RKO (cell line): ENCODE data around the gene LAMA4.
A peak's percentile ranks its signal among the peaks of the same experiment; 100 is the strongest.
"Not testable (repeated sequence)": the region's sequence is repeated elsewhere in the genome, so short reads cannot be mapped to it uniquely, and the experiment has no call there.

Source experiments
- DNase-seq: peaks from one replicate; pipeline ENCODE4 v3.0.0-alpha.2; 2016; ENCODE audit warnings: low spot score

Gene LAMA4

GRCh38 chr6:112153926-112154607 is 100.3 kb downstream of the LAMA4 start:
- DNase-seq = peak; percentile 87

- DNase-seq = no peak
Measured at GRCh38 chr6:112150363-112150762, 104.0 kb downstream of the LAMA4 start.

- DNase-seq = no peak
Measured at GRCh38 chr6:112149719-112150263, 104.6 kb downstream of the LAMA4 start.

DNA sequence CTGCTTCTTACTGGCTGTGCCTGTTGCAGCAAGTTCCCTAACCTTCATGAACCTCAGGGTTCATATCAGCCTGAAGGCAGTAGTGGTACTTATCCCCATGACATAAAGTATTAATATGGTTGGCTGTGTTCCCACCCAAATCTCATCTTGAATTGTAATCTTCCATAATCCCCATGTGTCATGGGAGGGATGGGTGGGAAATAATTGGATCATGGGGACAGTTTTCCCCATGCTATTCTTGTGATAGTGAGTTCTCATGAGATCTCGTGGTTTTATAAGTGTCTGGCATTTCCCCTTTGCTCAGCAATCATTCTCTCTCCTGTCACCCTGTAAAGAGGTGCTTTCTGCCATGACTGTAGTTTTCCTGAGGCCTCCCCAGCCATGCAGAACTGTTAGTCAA is 105.1 kb downstream of the LAMA4 start:
- no peak for DNase-seq

GRCh38 chr6:112148103-112148502 is 106.3 kb downstream of the LAMA4 start:
- DNase-seq = no peak

DNA sequence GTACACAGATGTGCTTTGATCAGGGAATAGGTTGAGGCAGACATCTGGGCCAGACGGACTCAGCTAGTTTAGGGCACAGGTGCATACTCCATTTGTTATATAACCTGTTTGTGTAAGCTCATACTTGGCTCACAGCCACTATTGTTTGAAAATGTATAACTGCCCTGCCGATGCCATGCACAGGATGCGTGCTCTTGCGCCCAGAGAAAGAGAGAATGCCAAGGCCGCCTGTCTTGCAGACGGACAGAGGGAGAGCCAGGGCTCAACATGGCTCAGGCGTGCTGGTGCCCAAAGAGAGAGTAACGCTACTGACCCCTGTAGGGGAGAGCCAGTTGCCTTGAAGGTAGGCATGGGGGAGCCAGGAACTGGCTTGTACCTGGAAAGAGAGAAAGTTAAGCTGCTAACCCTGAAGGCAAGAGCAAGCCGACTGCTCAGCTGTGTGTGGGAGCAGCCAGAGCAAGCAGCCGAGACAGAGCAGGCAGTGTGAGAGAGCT is 109.2 kb downstream of the LAMA4 start:
- DNase-seq = no peak

DNA sequence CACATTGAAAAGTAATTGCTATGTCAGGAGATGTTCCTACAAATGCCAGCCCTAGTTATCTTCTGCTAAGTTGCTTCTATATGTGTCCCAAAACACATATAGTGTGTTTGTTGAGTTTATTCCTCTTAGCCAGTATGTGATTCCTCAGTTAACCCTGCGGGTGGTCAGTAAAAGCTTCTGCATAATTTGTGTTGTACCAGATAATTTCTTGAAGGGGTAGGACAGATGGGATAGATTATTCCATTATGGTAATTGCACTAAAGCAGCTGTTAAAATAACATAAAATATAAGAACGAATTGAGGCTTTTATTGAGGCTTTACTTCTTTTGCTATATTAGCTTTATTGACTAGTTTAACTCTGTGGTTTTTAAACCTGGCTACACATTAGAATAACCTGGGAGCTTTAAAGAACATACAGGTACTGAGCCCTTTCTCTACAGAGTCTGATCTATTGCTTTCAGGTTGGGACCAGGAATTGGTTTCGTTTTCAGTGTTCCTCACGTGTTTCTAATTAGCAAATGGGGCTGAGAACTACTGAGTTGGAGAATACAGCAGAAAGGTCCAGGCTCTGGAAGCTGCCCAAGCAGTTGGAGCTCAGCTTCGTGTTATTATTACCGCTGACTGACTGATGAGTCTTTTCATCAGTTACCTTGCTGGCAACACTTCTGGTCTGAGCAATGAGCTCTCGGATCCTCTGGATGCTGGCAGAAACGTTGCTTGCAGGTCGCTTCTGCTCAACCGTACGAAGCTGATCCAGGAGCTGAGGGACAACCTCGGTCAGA is 110.0 kb downstream of the LAMA4 start:
- DNase-seq = no peak

DNA sequence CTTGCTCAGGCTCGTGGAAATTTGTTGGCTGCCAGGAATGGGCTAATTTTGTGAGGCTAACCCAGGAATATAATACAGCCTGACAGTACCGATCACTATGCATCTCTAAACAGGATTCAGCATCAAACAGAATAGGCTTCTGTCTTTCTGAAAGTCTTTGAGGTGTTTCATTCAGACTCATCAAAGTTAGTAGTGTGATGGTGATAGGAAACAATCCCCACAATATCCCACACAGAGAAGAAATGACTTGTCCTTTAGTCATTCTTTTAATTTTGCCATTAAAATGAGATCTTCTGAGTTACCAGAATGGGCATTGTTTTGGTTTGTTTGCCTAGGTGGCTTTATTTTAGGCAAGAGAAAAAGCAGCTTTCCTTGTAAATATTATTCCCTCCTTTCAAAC is 112.7 kb downstream of the LAMA4 start:
- no peak for DNase-seq

DNA sequence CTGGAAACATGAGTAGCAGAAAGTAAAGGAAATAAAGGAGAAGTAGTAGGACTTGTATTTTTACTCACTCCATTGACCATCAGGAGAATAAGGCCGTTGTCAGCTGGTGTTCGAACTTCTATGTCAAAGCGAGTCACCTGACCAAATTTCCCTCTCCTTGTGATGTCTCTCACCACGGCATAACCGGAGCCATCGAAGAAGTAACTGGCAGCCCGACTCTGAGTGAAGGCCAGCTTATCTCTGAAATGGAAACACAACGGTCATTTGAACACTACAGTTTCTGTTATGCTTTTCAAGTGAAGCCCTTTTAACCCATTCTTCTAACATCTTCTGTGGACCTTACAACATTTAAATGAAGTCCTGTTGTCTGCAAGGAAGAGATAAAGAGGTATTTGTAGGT is 115.3 kb downstream of the LAMA4 start:
- DNase-seq = no peak

DNA sequence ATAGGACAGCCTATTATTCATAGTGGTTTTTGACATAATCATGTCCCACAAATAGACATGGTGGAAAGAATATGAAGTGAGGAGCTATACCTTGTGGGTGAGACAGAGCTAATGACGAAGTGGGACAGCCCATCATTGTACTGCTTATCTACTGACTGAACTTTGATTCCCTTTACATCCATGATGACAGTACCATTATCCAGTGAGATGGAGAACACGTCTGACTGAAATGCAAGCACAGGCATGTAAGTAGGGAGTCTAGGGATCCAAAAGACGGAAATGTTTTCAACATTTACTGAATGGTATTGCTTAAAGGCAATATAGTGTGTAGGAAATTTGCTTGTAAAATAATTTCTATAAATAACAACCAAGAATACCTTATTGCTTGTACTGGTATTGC is 123.5 kb downstream of the LAMA4 start:
- DNase-seq = no peak

DNA sequence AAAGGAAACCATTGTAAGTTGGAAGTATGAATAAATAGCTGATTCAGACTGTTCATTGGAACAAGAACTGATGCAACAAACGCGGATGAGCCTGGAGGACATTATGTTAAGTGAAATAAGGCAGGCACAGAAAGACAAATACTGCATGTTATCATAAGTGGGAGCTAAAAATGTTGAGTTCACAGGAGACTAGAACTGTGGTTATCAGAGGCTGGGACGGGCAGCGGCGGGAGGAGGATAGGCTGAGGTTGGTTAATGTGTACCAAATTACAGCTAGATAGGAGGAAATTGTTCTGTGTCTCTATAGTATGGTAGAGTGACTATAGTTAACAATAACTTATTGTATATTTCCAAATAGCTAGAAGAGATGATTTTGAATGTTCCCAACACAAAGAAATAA is 126.2 kb downstream of the LAMA4 start:
- DNase-seq = no peak

- no peak for DNase-seq
Measured at GRCh38 chr6:112123982-112124381, 130.4 kb downstream of the LAMA4 start.

- no peak for DNase-seq
Measured at GRCh38 chr6:112122756-112123155, 131.6 kb downstream of the LAMA4 start.

GRCh38 chr6:112118034-112118433 is 136.3 kb downstream of the LAMA4 start:
- DNase-seq = no peak

GRCh38 chr6:112117554-112117953 is 136.8 kb downstream of the LAMA4 start:
- peak; percentile 43 for DNase-seq

GRCh38 chr6:112116221-112116620 is 138.1 kb downstream of the LAMA4 start:
- peak; percentile 5 for DNase-seq

GRCh38 chr6:112114577-112115223 is 139.7 kb downstream of the LAMA4 start:
- DNase-seq = no peak

- DNase-seq = no peak
Measured at GRCh38 chr6:112113918-112114317, 140.4 kb downstream of the LAMA4 start.

- no peak for DNase-seq
Measured at GRCh38 chr6:112113431-112113830, 140.9 kb downstream of the LAMA4 start.

- DNase-seq = no peak
Measured at GRCh38 chr6:112109262-112109661, 145.1 kb downstream of the LAMA4 start.

GRCh38 chr6:112106562-112106961 is 147.8 kb downstream of the LAMA4 start:
- no peak for DNase-seq

GRCh38 chr6:112106026-112106425 is 148.3 kb downstream of the LAMA4 start:
- not testable (repeated sequence) for DNase-seq

DNA sequence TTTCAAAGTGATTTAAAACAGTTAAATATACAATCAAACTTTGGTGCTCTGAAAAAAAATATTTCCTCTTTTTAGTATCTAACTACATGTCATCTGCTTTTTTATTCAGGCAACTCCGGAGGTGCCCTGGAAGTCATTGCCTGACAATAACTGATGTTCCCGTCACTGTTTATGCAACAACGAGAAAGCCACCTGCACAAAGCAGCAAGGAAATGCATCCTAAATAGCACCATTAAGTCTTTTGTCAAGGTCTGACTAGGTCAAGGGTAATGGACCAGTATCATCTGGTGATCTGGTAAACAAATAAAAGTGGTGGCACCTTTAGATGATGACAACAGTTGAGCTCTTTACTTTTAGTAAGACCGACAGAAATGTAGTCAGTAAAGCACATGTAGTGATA is 153.8 kb downstream of the LAMA4 start:
- no peak for DNase-seq
